HFFc6 (cell line): ENCODE measurements around the gene TSPAN2. TPM values are rescaled to one million over a fixed set of nuclear protein-coding genes. Genes with fewer than 3 reads are reported as not detected.

ENCODE experiments used
- DNase-seq: peaks from one replicate; pipeline ENCODE4 v3.0.0-alpha.2; 2018
- H3K27ac Mint-ChIP-seq: 2 replicates; pipeline ENCODE4 v1.8.0; 2020; ENCODE audit warnings: mild to moderate bottlenecking, mixed read lengths
- H3K27me3 Mint-ChIP-seq: 2 replicates; pipeline ENCODE4 v1.8.0; 2021; ENCODE audit warnings: mild to moderate bottlenecking, moderate library complexity, mixed read lengths; ENCODE audit not compliant: insufficient read depth
- H3K36me3 Mint-ChIP-seq: 2 replicates; pipeline ENCODE4 v1.8.0; 2021; ENCODE audit warnings: low read depth, mixed read lengths
- H3K4me1 Mint-ChIP-seq: 2 replicates; pipeline ENCODE4 v1.8.0; 2020; ENCODE audit warnings: low read depth, mixed read lengths
- H3K4me3 Mint-ChIP-seq: 2 replicates; pipeline ENCODE4 v1.8.0; 2020; ENCODE audit warnings: mild to moderate bottlenecking, moderate library complexity, mixed read lengths
- H3K9me3 Mint-ChIP-seq: 2 replicates; pipeline ENCODE4 v1.8.0; 2020; ENCODE audit warnings: mild to moderate bottlenecking, mixed read lengths
- CTCF ChIP-seq: fragments of 200-600 bp; sonication (generic); IDR thresholded peaks from 2 replicates; pipeline ENCODE4 v1.5.0; 2021; ENCODE audit warnings: antibody characterized with exemption, mild to moderate bottlenecking
- long read RNA-seq: library from polyadenylated mRNA; unstranded; transcript quantifications from one replicate; pipeline ENCODE4 v2.0.0, GENCODE V29; 2019
- total RNA-seq, 6 experiments: library from RNA; stranded (reverse); fragmentation: NEBNext Ultra II Directional; extraction: Animal tissue kit (Norgen Biotek cat#: 25700); gene quantifications; 2 replicates in 1 of 6; 3 replicates in 5 of 6; pipeline ENCODE4 v1.2.3, GENCODE V29; 2021

The TSPAN2 gene
- 1 to 10 TPM; 4.2 to 6.9 (median 5.1) TPM for total RNA-seq
- long read RNA-seq, transcript TSPAN2-202 (8 exons, 3,177 nt): major isoform, 6 of 8 reads
- long read RNA-seq, partial matches to known transcripts: 0 of 8 reads
- long read RNA-seq, other reads (novel, unspliced or antisense): 2 of 8 reads

DNA sequence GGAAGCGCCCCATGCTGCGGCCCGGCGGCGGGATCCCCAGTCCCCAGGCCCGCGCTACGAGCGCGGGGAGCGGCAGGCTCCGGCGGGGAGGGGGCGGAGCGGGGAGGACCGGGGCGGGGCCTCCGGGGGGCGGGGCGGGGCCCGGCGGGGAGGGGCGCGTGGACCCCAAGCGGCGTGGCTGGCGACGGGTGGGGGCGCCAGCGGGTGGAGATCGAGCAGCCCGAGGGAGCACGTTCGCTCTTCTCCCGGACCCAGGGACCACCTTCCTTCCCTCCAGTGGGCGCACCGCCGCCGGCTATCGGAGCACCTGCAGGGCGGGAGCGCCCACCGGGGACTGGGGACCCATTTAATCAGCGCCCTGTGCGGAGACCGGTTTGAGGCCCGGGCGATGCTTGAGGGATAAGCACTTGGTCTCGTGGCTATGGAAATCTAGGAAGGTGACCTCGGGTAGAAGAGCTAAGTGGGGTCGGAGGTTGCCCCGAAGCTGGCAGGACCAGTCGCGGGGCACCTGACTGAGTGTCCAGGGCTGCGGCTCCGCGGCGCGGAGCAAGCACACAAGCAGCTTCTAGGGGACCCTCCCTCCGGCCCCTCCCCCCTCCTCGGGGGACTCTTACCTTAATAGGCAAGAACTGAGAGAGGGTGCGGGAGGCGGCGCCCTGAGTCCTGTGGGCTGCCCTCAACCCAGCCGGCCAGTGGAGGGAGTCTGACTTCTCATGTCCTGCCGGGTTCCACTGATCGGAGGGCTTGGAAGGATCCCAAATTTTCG is at the start of gene TSPAN2:
TSS of gene TSPAN2 (minus strand) at position 84 of the 766 bp plus-strand sequence. CDS start at position 13, 71 bp downstream.
- no peak for DNase-seq
- H3K9me3 Mint-ChIP-seq: no peaks in the 10 kb centered on the region
- H3K27me3 Mint-ChIP-seq: no peaks in the 10 kb centered on the region; the same call in 1 of the 2 replicates
- peaks cover 14% of the 10 kb centered on the region for H3K4me1 Mint-ChIP-seq
- peak within 1 kb of the TSS; percentile 85 for H3K4me3 Mint-ChIP-seq
- no peaks in the 10 kb centered on the region for H3K36me3 Mint-ChIP-seq
- peak within 1 kb of the TSS; percentile 75 for H3K27ac Mint-ChIP-seq
- TF ChIP-seq CTCF: peak; percentile 63

GRCh38 chr1:115138973-115139372 is 49.7 kb upstream of the TSPAN2 start:
- no peaks in the 10 kb centered on the region for H3K9me3 Mint-ChIP-seq
- TF ChIP-seq CTCF: peak; percentile 90
- peaks cover 93% of the 10 kb centered on the region for H3K4me1 Mint-ChIP-seq
- DNase-seq: peak; percentile 71
- H3K27me3 Mint-ChIP-seq: no peaks in the 10 kb centered on the region; the same call in 1 of the 2 replicates
- no peak overlapping the region for H3K4me3 Mint-ChIP-seq
- H3K27ac Mint-ChIP-seq: peak overlapping the region; percentile 86
- H3K36me3 Mint-ChIP-seq: peaks cover 6% of the 10 kb centered on the region; the same call in 1 of the 2 replicates

DNA sequence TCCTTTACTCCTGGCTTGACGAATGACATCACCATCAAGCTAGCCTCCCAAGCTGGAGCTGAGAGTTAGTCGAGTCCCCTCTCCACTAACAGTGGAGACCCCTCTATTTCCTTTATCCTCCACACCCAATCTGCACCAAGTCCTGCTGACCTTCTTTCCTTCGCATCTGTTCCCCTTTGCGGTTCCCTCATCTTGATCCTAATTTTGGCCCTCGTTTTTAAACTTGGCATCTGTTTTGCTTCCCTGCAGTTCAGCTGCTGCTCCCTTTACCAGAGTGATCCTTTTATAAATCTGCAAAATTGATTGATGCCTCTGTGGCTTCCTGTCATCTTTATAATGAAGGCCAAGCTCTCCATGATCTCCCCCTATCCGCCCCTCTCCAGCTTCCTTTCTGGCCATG is 49.0 kb upstream of the TSPAN2 start:
- no peaks in the 10 kb centered on the region; the same call in 1 of the 2 replicates for H3K27me3 Mint-ChIP-seq
- no peaks in the 10 kb centered on the region for H3K9me3 Mint-ChIP-seq
- no peak for TF ChIP-seq CTCF
- H3K4me3 Mint-ChIP-seq: no peak overlapping the region
- H3K4me1 Mint-ChIP-seq: peaks cover 99% of the 10 kb centered on the region
- H3K36me3 Mint-ChIP-seq: peaks cover 6% of the 10 kb centered on the region; the same call in 1 of the 2 replicates
- H3K27ac Mint-ChIP-seq: peak overlapping the region; percentile 8; the same call in 1 of the 2 replicates
- no peak for DNase-seq

DNA sequence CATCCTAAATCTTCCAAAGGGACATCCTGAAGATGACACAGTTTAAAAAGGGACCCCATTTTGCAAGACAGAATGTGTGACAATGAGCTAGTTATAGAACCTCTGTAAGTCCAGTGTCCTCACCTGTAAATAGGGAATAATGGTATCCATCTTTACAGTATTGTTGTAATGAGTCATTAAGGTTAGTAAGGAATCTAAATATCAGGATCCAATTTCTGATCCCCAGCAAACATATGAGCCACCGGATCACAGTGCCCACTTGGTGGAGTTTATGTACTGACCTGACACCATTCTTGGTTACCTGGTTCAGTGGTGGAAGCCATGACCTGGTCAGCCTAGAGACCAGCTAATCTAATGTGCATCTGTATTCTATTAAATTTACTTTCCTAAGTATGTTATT is 47.9 kb upstream of the TSPAN2 start:
- no peaks in the 10 kb centered on the region; the same call in 1 of the 2 replicates for H3K27me3 Mint-ChIP-seq
- no peaks in the 10 kb centered on the region for H3K9me3 Mint-ChIP-seq
- peaks cover 94% of the 10 kb centered on the region for H3K4me1 Mint-ChIP-seq
- no peak for TF ChIP-seq CTCF
- H3K4me3 Mint-ChIP-seq: no peak overlapping the region
- DNase-seq: no peak
- H3K27ac Mint-ChIP-seq: peak overlapping the region; percentile 86; the same call in 1 of the 2 replicates
- H3K36me3 Mint-ChIP-seq: peaks cover 6% of the 10 kb centered on the region; the same call in 1 of the 2 replicates

DNA sequence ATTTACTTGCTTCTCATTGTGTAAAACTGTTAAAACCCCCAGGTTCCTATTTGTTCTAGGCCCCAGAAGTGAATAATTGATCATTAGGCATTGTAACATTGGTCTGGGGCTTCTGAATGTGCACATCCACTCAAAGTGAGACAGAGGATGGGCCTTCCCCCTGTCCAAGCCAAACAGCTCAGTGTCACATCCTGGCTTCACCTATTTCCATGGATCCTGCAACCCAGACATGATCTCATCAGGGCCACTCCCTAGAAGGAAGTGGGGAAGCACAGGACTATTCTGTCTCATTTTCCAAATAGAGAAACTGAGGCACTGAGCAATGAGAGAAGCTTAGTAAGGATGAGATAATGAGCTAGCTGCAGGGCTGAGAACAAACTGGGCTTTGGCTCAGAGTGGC is 47.4 kb upstream of the TSPAN2 start:
- Mint-ChIP-seq H3K4me3 (no peak overlapping the region), H3K4me1 (peaks cover 89% of the 10 kb centered on the region), H3K36me3 (peaks cover 6% of the 10 kb centered on the region; the same call in 1 of the 2 replicates), H3K27me3 (no peaks in the 10 kb centered on the region; the same call in 1 of the 2 replicates), H3K9me3 (no peaks in the 10 kb centered on the region), H3K27ac (peak overlapping the region; percentile 86)
- TF ChIP-seq CTCF: no peak
- DNase-seq: no peak
